GM18508 (cell line): ENCODE data around the gene HOXA13.

Experiments used
- ATAC-seq: cut with Tn5 transposase; IDR thresholded peaks from one replicate; pipeline ENCODE4 v1.9.1; 2021; ENCODE audit warnings: moderate number of reproducible peaks; ENCODE audit not compliant: insufficient read depth, unreplicated experiment

The HOXA13 gene

GRCh38 chr7:27209933-27210440 lies 10.1 kb upstream of the HOXA13 start:
- no peak for ATAC-seq

GRCh38 chr7:27208998-27209397 lies 9.1 kb upstream of the HOXA13 start:
- ATAC-seq, result no peak

DNA sequence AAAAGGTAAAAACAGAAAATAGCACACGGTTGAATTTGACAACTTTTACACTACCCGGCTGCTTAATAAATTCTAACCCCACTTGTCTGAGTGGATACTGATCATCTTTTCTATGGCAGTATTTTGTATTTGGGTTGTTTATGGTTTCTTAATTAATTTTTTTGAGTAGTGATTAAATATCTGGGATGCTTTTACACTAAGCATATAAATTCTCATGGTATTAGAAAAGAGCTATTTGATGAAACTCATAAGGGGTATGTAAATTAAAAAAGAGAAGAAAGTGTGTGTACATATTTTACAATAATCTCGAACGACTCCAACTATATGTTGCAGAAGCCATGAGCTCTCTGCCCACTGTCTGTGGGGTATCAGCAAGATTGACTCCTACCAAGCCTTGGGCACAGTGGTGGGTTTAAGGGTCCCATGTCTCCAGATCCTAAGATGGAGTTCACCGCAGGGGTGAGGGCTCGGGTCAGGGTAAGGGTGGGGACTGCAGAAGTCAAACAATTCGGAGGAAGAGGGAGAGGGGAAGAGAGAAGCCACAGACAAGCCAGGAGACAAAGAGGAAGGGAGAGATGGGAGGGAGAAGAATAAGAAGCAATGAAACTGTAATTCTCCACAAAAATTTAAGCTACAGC lies 7.6 kb upstream of the HOXA13 start:
- ATAC-seq, result no peak

DNA sequence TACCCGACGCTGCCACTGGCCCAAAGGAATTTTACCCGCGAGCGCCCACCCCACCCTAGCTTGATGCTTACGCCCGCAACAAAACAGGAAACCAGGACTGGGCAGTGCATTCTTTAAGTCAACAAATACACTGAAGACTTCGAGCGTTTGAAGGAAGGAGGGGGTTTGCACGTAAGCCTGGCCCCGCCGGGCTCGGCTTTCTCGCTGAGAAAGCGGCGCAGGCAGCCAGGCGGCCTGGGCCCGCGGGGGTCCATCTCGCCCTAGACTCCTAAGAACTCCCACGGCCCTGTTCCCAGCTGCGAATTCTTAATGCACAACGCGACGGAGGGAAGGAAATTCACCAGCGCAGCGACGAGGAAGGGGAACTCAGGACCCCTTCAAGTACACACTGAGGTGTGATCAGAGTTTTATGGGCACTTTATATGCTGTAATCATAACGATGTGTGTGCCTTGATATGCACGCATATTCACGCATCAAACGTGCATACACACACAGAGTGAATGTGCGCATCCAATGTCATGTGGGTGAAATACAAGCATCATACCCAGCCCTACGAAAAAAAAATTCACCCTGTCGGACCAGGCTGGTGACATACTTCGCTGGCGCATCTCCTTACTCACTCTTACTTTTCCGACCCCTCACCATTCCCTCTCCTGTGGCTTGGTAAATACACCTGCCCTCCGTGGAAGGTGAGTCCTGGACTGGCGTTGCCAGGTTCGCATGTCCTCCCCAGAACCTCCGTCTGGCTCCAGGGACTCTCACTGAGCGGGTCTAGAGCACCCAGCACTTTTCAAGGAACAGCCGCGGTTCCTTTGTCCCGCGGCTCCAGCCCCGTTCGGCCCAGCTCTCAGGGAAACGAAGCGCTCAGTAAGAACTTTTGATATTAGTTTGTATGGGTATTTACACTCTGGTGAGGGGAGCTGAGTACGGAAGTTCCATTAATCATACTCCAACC lies 5.7 kb upstream of the HOXA13 start:
- ATAC-seq, result no peak

- ATAC-seq, result no peak
Observed at GRCh38 chr7:27204851-27205322, 5.0 kb upstream of the HOXA13 start.

DNA sequence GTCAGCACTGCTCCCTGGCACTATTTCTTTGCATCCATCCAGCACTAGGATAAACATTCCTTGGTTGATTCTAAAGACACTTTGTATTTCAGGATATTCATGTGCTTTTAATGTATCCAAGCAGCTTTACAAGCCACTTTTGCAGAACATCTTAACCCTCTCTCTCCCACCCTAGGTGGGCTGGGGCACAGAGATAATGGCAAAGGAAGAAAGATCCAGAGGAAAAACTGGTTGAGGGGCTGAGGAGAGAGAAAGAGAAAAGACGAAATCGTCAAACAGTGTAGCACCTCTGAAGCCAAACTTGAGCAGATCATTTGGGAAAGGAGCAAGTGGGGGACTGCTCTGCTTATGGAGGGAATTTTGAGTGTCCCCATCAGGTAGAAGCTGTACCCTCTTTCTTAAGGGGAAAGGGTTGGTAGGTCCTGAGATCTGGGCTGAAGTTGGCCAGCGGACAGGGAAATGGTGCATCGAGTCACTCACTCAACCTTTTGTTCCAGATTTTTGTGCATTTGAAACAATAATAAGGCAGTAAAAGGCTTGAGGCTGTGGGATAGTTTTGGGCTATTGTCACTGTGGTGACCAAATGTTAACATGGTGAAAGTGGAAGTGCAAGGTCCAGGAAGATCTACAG lies 4.2 kb upstream of the HOXA13 start:
- ATAC-seq, result no peak

DNA sequence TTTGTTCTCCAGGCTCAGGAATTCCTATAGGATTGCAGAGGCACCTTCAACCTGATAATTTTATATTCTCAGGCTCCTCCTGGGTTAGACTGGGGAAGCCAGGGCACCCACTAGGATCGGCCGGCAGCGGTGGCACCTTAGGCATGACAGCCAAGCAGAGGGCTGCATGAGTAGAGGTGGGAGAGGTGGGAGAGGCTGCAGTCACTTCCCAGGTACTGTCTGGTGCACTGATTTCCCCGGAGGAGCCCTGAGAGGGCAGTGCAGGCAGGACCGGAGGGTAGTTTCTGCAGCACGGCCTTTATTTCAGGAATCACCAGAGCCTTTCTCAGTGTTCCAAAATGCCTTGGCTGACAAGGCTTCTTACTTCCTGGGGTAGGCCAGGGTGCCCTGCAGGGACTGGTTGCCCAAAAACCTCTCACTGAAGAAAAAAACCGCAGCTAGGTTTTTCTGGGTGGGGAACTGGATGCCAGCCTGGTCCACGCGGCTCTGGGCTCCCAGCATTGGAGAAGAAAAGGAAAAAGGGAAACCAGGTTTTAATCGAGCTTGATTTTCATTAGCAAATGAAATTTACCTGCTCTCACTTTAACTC lies 3.6 kb upstream of the HOXA13 start:
- ATAC-seq, result no peak

- ATAC-seq, result no peak
Observed at GRCh38 chr7:27202862-27203134, 2.9 kb upstream of the HOXA13 start.

DNA sequence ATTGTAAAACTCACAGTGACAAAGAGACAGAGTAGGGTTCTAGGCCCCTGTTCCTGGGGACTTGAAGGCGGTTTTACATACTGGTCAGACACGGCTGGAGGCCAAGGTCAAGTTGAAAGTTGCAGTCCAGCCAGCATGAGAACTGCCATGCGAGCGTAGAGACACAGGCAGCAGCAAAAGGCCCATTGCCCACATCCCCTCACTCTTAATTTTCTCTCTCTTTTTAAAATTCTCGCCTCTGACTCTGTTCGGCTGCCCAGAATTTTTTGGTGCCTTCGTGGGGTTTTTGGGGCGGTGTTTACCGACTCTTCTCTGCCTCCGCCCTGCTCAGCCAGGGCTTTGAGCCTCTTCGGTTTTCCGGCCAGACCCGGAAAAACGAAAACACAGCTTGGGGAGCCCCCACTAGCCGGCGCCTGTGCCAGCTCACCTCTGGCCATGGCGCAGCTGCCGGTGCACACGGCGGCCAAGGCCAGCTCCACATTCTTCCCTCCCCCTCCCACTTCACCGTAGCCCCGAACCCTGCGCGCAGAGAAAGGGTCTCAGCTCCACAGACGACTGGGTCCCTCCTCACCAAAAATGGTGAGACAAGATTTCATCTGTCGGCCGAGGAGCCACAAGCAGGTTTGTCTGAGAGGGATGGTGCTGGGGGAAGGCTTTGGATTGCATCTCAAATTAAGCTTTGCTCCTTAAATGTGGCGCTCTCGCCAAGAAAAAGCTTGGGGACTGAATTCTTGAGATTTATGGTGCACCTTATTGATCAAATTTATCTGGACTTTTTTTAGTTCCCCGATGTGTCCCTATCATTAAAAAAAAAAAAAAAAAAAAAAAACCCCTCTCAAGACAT lies 2.3 kb upstream of the HOXA13 start:
- no peak for ATAC-seq

- no peak for ATAC-seq
Observed at GRCh38 chr7:27201580-27202017, 1.7 kb upstream of the HOXA13 start.

DNA sequence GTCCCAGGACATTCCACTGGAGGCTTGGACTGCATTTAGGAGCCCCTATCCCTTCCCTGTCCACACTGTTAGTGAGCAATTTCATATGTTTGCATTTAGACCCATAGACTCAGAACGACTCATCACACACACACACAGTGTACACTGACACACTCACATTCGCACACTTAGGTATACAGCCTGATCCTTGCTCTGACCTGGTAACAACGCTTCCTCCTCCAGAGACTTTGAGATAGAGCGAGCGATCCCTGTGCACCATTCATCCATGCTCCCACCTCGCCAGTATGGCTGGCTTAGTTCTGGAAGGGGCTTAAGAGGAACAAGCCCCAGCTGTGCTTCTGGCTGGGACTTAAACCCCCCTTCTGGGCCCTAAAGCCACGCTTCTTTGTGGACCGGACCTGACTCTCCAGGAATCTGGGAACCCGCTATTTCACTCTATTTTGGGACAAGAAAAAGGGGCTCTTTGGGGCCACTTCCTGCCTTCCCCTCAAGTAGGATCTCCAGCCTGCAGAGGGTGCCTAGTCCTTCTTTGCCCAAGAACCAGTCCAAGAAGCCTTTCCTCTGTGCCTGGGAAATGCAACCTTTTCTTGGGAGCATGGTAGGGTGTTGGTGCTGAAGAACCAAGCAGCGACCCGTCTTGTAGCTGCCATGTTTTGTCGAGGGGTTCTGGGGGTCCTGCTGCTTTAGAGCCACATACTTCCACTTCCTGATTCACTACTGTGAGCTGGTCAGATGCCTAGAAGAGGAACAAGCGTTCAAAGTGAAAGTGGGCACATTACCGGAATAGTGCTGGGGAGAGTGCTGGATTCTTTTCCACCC lies 1.1 kb upstream of the HOXA13 start:
- ATAC-seq, result no peak

DNA sequence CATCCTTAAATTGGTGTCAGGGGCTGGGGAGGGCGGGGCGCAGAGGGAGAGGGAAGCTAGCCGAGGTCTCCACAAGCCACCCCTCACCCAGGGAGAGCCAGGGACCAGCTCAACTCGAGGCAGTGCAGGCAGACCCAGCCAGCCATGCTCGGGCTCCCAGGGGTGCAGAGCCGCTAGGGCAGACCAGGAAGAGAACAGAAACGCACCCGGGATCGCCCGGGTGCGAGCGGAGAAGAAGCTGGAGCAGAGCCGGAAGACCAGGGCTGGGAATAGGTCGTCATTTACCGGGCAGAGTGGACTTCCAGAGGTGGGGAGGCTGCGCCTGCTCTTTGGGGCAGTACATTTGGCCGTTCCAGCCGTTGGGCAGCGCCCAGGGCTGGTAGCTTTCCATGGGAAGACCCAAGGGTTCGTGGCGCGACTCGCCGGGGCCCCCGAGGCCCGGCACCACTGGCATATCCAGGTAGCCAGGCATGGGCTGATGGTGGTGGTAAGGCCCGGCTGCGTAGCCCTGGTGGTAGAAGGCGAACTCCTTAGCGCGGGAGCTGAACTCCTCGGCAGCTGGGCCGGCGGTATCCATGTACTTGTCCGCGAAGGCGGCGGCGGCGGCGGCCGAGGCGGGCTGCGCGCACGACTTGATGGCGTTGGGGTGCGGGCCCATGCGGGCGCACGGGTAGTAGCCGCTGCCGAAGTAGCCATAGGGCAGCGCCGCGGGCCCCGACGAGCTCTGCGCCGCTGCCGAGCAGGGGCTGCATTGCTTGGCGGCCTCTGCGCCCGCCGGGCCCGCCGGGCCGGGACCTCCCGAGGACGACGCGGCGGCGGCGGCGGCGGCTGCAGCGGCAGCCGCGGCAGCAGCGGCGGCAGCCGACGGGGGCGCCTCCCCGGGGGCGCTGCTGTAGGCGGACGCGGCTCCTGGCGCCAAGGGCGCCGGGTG lies 755 bp downstream of the HOXA13 start:
- ATAC-seq, result no peak

DNA sequence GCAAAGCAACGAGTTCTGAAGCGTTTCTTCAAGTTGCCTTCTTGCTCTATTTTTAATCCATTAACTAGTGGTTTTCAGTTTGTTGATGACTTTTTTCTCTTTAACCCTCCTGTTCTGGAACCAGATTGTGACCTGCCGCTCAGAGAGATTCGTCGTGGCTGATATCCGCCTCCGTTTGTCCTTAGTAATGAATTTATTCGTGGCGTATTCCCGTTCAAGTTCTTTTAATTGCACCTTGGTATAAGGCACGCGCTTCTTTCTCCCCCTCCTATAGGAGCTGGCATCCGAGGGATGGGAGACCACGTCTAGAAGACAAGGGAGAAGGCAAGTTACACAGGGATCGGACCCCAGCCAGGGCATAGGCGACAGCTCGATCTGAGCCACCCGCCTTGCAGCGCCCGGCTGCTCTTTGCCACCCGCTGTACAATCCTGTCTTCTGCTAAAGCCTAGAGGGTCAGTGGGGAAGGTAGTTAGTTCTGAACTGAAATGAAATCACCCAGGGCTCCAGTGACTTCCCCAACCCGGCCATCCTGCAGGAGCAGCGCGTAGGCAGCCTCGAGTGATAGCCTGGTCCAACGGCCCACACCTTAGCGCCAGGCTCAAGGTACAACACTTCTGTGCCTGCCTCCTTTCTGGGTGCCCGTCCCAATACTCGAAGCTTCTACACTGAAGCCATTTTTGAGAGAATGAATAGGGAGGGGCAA lies 1.6 kb downstream of the HOXA13 start:
- no peak for ATAC-seq

DNA sequence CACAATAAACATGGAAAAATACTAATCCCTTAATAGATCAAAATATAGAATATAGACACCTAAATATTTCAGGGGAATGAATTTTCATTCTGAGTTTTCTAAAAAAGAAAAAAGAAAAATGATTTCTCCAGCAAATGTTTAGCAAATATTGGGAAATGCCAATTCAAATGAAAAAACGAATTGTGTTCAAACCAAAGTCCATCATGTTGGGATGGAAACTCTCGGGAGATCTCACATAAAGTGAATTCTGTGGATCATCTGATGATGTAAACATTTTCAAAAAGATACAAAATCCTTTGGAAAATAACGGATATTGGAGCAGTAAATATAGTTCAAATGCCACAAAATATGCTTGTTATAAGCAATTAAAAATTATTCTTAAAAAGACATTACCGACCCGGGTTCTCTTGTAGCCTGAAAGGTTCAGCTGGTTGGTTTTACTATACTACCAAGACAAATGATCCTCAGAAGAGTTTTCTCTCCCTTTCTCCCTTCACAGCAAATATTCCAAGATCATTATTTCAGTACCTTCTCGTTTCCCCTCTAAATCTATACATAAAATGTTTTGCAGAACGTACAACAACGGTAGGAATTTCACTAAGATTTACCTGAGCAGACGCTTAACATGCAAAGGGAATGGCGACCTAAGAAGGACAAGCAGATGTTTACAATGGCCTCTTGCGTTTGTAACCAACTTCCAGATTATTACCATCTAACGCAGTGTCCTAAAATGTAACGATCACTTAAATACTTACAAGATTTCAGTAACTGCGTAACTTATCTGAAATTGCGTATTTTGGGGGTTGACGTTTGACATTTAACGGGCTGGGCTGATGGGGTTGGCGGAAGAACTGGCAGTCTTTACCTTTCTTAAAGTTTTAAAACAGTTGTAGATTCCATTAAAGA lies 2.5 kb downstream of the HOXA13 start:
- ATAC-seq, result no peak

GRCh38 chr7:27196287-27196767 lies 3.6 kb downstream of the HOXA13 start:
- no peak for ATAC-seq

- ATAC-seq, result no peak
Observed at GRCh38 chr7:27194686-27195379, 5.1 kb downstream of the HOXA13 start.
